Measurements from ENCODE around the gene SCEL.

GRCh38 chr13:77543711-77544110 is 8.2 kb downstream of the SCEL start:
- TF ChIP-seq CTCF (IDR thresholded peaks at IDR 0.05): no peak
- TF ChIP-seq POLR2A (IDR thresholded peaks at IDR 0.05): no peak

All from Peyer's patch (tissue), 4 donors.